ENCODE results near the gene ICA1.
A peak's percentile ranks its signal among the peaks of the same experiment; 100 is the strongest.

The ICA1 gene

DNA sequence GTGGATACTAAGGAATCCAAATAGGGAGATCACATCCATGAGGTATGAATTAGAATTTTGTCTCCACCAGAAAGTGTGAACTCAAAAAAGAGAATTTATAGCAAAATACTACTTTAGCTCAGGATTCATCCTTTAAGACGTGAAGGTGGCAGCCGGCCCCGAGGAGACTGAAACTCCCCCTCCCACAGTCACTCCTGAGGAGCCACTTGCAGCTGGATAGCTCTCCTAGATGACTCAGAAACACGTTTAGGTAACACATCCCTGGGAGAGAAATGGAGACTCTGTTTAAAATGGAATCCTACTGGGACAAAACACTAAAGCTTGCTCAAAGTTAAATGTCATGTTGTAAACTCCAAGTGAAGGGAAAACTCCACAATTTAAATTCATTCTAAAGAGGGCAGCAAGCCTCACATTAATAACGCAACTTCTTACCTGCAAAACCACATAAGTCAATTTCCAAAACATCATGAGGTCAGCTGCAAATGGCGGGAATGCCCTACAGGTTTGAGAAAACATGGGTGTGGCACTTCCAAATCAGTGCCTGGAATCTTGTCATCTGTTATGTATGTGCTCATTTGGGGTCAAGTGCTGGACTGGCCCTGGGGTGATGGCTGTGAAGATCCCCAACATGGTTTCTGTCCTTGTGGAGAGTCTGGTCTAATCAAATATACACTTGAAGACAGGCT is 46.2 kb downstream of the ICA1 start:
- DNase-seq (ENCODE audit: low read depth): peak; percentile 3
- TF ChIP-seq CTCF (IDR thresholded peaks at IDR 0.05; ENCODE audit: insufficient read depth, low read depth, low read length, missing control alignments): no peak
- H3K4me3 ChIP-seq (ENCODE audit: low read length): no peak overlapping the region

DNA sequence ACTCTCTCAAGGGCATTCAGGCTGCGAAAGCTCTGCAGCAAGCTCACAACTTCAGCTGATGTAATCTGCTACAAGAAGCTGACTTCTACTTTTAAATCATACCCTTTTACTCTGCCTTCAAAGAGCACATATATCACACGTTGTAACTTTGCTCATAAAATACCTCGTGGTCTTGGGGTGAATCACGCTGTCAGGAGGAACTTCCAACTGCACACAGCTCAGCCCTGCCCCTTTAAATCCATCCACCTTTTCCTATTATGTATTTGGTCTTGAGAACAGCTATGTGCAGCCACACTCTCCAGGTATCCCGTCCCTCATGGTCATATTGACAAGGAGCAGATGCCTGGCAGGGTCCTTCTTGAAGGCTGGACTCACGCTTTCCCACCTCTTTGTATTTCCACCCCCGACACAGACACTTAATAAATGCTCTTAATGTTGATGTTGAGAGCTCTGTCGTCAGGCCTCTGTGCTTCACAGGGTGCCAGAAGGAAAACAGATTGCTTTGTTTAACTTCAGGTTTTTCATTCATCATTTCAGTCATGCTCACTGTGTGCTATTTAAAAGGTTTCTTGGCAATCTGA is 47.6 kb downstream of the ICA1 start:
- H3K4me3 ChIP-seq (ENCODE audit: low read length): no peak overlapping the region
- DNase-seq (ENCODE audit: low read depth): peak; percentile 11
- TF ChIP-seq CTCF (IDR thresholded peaks at IDR 0.05; ENCODE audit: insufficient read depth, low read depth, low read length, missing control alignments): no peak

DNA sequence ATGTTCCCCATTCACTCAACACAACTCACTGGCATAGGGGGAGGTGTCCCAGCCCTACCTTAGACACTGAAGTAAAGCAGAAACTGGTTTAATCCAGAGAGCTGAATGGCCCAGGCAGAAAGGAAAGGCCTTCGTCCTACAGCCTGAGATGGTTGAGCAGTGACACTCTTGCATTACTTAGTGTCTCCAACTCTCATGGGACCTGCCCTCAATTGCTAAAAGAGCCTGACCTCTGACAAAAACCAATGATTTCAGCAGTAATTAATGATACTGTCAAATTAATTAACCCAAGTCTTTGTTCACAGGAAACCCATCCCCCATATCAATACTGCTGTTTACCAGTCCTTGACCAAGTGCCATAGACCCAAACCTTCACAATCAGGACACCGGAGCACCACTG is 48.6 kb downstream of the ICA1 start:
- DNase-seq (ENCODE audit: low read depth): no peak
- no peak overlapping the region for H3K4me3 ChIP-seq (ENCODE audit: low read length)
- no peak for TF ChIP-seq CTCF (IDR thresholded peaks at IDR 0.05; ENCODE audit: insufficient read depth, low read depth, low read length, missing control alignments)

GRCh38 chr7:8212638-8213037 is 49.3 kb downstream of the ICA1 start:
- no peak for TF ChIP-seq CTCF (IDR thresholded peaks at IDR 0.05; ENCODE audit: insufficient read depth, low read depth, low read length, missing control alignments)
- H3K4me3 ChIP-seq (ENCODE audit: low read length): no peak overlapping the region
- no peak for DNase-seq (ENCODE audit: low read depth)

GRCh38 chr7:8211725-8212096 is 50.3 kb downstream of the ICA1 start:
- TF ChIP-seq CTCF (IDR thresholded peaks at IDR 0.05; ENCODE audit: insufficient read depth, low read depth, low read length, missing control alignments): no peak
- DNase-seq (ENCODE audit: low read depth): no peak
- no peak overlapping the region for H3K4me3 ChIP-seq (ENCODE audit: low read length)

- no peak for TF ChIP-seq CTCF (IDR thresholded peaks at IDR 0.05; ENCODE audit: insufficient read depth, low read depth, low read length, missing control alignments)
- no peak overlapping the region for H3K4me3 ChIP-seq (ENCODE audit: low read length)
- no peak for DNase-seq (ENCODE audit: low read depth)
Measured at GRCh38 chr7:8210845-8211724, 50.9 kb downstream of the ICA1 start.

Data from epithelial cell of esophagus (primary cell).